ENCODE data around the gene COG2. TPM values are rescaled to one million over a fixed set of nuclear protein-coding genes. Genes with fewer than 3 reads are reported as not detected.

COG2 gene
- 10 to 100 TPM; 17.0 to 23.0 (median 20.6) TPM for total RNA-seq (2021; fragmentation: NEBNext Ultra II Directional; extraction: Animal tissue kit (Norgen Biotek cat#: 25700))
- long read RNA-seq, transcript COG2-202 (18 exons, 2,921 nt) = major isoform, 19 of 31 reads
- long read RNA-seq, partial matches to known transcripts = 6 of 31 reads
- long read RNA-seq, other reads (novel, unspliced or antisense) = 3 of 31 reads

GRCh38 chr1:230642263-230642959 lies at the start of gene COG2:
Gene COG2, plus strand, starts transcription at chr1:230642481. Its CDS starts 126 bp downstream, at chr1:230642607.
- Mint-ChIP-seq H3K4me1 (ENCODE audit: low read depth) (peaks cover 28% of the 10 kb centered on the region), H3K27ac (peak within 1 kb of the TSS; percentile 81), H3K4me3 (peak within 1 kb of the TSS; percentile 99), H3K27me3 (ENCODE audit: insufficient read depth) (peaks cover 6% of the 10 kb centered on the region; the same call in 1 of the 2 replicates), H3K36me3 (ENCODE audit: low read depth) (no peaks in the 10 kb centered on the region), H3K9me3 (no peaks in the 10 kb centered on the region)
- peak; percentile 87 for DNase-seq
- TF ChIP-seq, protein P1, sequence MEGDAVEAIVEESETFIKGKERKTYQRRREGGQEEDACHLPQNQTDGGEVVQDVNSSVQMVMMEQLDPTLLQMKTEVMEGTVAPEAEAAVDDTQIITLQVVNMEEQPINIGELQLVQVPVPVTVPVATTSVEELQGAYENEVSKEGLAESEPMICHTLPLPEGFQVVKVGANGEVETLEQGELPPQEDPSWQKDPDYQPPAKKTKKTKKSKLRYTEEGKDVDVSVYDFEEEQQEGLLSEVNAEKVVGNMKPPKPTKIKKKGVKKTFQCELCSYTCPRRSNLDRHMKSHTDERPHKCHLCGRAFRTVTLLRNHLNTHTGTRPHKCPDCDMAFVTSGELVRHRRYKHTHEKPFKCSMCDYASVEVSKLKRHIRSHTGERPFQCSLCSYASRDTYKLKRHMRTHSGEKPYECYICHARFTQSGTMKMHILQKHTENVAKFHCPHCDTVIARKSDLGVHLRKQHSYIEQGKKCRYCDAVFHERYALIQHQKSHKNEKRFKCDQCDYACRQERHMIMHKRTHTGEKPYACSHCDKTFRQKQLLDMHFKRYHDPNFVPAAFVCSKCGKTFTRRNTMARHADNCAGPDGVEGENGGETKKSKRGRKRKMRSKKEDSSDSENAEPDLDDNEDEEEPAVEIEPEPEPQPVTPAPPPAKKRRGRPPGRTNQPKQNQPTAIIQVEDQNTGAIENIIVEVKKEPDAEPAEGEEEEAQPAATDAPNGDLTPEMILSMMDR (IDR thresholded peaks at IDR 0.05) = peak; percentile 100

DNA sequence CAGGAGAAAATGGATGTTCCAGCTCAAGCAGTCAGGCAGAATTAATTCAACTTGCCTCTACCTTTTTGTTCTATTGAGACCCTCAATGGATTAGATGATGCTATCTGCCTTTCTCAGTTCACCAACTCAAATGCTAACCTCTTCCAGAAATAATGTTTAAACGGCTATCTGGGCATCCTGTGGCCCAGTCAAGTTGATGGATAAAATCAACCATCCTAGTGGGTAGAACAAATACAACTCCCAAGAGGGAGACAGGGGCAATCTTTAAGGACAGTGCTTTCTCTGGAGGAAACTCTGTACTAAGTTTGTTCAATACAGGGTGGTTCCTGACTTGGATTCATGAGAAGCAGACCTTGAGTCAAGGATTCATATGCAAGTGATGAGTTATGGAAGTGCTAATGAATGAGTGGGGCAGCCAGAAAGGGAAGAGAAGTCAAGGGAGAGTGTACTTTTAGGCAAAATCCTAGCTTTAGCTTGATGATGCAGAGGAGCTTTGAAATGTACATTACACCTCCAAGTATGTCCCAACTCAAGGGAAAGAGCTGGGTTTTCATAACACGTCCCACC lies 49.4 kb upstream of the COG2 start:
- no peaks in the 10 kb centered on the region for H3K4me1 Mint-ChIP-seq (ENCODE audit: low read depth)
- DNase-seq = no peak
- H3K4me3 Mint-ChIP-seq = no peak overlapping the region
- H3K27me3 Mint-ChIP-seq (ENCODE audit: insufficient read depth) = no peaks in the 10 kb centered on the region
- TF ChIP-seq, protein P1 (IDR thresholded peaks at IDR 0.05) = no peak
- peaks cover 11% of the 10 kb centered on the region for H3K9me3 Mint-ChIP-seq
- H3K36me3 Mint-ChIP-seq (ENCODE audit: low read depth) = no peaks in the 10 kb centered on the region
- no peak overlapping the region for H3K27ac Mint-ChIP-seq

GRCh38 chr1:230594214-230594773 lies 48.0 kb upstream of the COG2 start:
- Mint-ChIP-seq H3K36me3 (ENCODE audit: low read depth) (no peaks in the 10 kb centered on the region), H3K27me3 (ENCODE audit: insufficient read depth) (no peaks in the 10 kb centered on the region; the same call in 1 of the 2 replicates), H3K4me3 (no peak overlapping the region), H3K4me1 (ENCODE audit: low read depth) (no peaks in the 10 kb centered on the region), H3K27ac (no peak overlapping the region), H3K9me3 (peaks cover 11% of the 10 kb centered on the region)
- no peak for DNase-seq
- TF ChIP-seq, protein P1 (IDR thresholded peaks at IDR 0.05) = no peak

DNA sequence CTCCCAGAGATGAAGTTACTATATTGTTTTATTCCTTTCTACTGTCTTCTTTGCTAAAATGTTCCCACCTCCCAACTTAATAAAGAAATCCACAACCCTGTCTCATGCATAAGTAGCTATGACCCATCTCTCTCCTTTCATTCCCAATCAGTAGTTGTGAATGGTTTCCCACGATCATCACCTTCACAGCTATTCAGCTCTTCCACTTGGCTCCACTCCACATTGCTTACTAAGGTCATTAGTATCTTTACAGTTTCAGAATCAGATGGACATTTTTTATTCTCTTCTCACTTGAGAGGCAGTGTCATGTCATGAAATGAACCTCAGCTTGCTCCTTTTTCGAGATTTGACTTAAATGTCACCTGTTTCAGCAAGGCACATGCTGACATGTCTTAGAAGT lies 47.1 kb upstream of the COG2 start:
- TF ChIP-seq, protein P1 (IDR thresholded peaks at IDR 0.05) = no peak
- Mint-ChIP-seq H3K27me3 (ENCODE audit: insufficient read depth) (no peaks in the 10 kb centered on the region; the same call in 1 of the 2 replicates), H3K4me3 (no peak overlapping the region), H3K27ac (no peak overlapping the region), H3K9me3 (peaks cover 11% of the 10 kb centered on the region), H3K4me1 (ENCODE audit: low read depth) (no peaks in the 10 kb centered on the region), H3K36me3 (ENCODE audit: low read depth) (no peaks in the 10 kb centered on the region)
- DNase-seq = no peak

GRCh38 chr1:230596306-230596705 lies 46.0 kb upstream of the COG2 start:
- Mint-ChIP-seq H3K27me3 (ENCODE audit: insufficient read depth) (no peaks in the 10 kb centered on the region; the same call in 1 of the 2 replicates), H3K4me3 (no peak overlapping the region), H3K27ac (no peak overlapping the region), H3K36me3 (ENCODE audit: low read depth) (no peaks in the 10 kb centered on the region), H3K4me1 (ENCODE audit: low read depth) (no peaks in the 10 kb centered on the region), H3K9me3 (peaks cover 12% of the 10 kb centered on the region)
- no peak for DNase-seq
- TF ChIP-seq, protein P1 (IDR thresholded peaks at IDR 0.05) = no peak

Data from HFFc6 (cell line).